Mesothelial cell of epicardium (in vitro differentiated cells): Measurements from ENCODE around the gene JARID2. TPM values are rescaled to one million over a fixed set of nuclear protein-coding genes. Genes with fewer than 3 reads are reported as not detected.
A peak's percentile ranks its signal among the peaks of the same experiment; 100 is the strongest.

Source experiments
- DNase-seq, 2 experiments: peaks; one replicate each; pipeline ENCODE4 v3.0.0; 2021; ENCODE audit warnings: low spot score in 2 of 2; ENCODE audit not compliant: unreplicated experiment in 2 of 2
- H3K27ac Mint-ChIP-seq: 2 replicates; pipeline ENCODE4 v1.8.0; 2021; ENCODE audit warnings: mixed read lengths
- H3K27me3 Mint-ChIP-seq: 2 replicates; pipeline ENCODE4 v1.8.0; 2021; ENCODE audit warnings: low read depth, mixed read lengths
- H3K36me3 Mint-ChIP-seq: 2 replicates; pipeline ENCODE4 v1.8.0; 2021; ENCODE audit warnings: mixed read lengths
- H3K4me1 Mint-ChIP-seq: 2 replicates; pipeline ENCODE4 v1.8.0; 2021; ENCODE audit warnings: mixed read lengths
- H3K4me3 Mint-ChIP-seq: 2 replicates; pipeline ENCODE4 v1.8.0; 2021; ENCODE audit warnings: mild to moderate bottlenecking, moderate library complexity, mixed read lengths
- H3K9me3 Mint-ChIP-seq: 2 replicates; pipeline ENCODE4 v1.8.0; 2021; ENCODE audit warnings: mixed read lengths
- CTCF ChIP-seq: fragments of 200-600 bp; sonication (generic); IDR thresholded peaks from one replicate; pipeline ENCODE4 v1.5.0; 2021; ENCODE audit warnings: antibody characterized with exemption; ENCODE audit not compliant: unreplicated experiment
- total RNA-seq: library from RNA; stranded (reverse); gene quantifications from 3 replicates; pipeline ENCODE4 v1.2.1, GENCODE V29; 2021

Gene JARID2
- total RNA-seq, 1 donor from 2014 or later: 35.3 TPM

- Mint-ChIP-seq H3K4me3 (no peak overlapping the region), H3K27me3 (no peaks in the 10 kb centered on the region), H3K36me3 (no peaks in the 10 kb centered on the region), H3K9me3 (no peaks in the 10 kb centered on the region), H3K4me1 (peaks cover 37% of the 10 kb centered on the region), H3K27ac (no peak overlapping the region)
- DNase-seq: no peak
- no peak for TF ChIP-seq CTCF
Observed at GRCh38 chr6:15282334-15282733, 36.5 kb downstream of the JARID2 start.

DNA sequence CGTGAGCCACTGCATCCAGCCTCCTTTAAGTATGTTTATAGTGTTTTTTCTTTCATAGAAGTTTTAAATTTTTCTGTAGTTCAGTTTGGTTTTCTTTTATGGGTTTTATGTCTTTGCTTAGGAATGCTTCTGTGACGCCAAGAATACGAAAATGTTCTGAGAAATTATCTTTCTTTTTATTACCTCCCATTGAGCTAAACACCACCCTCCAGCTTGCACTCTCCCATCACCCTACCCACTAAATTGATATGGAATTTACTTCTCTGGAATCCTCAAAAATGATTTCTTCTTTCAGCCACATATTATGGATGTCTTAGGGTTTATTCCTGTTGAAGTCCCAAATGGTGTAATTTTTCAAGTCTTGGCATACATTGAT is 38.1 kb downstream of the JARID2 start:
- Mint-ChIP-seq H3K9me3 (peaks cover 4% of the 10 kb centered on the region), H3K4me3 (no peak overlapping the region), H3K27ac (peak overlapping the region; percentile 9), H3K36me3 (peaks cover 3% of the 10 kb centered on the region), H3K4me1 (peaks cover 36% of the 10 kb centered on the region), H3K27me3 (no peaks in the 10 kb centered on the region)
- no peak for TF ChIP-seq CTCF
- no peak for DNase-seq

DNA sequence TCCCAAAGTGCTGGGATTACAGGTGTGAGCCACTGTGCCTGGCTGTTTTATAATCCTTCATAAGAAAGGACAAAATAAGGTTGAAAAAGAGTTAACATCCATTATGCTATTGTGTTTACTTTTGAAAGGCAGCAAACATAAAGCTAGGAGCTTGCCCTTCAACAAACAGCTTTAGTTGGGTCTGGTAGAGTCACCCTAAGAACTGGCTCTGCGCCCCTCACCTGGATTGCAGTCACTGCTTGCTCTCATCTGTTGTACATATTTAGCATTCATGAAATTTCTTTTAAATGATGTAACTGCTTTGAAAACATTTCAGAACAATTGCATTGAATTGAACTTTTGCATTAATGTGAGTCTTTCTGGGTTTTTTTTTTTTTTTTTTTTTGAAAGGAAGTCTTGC is 38.9 kb downstream of the JARID2 start:
- TF ChIP-seq CTCF: no peak
- Mint-ChIP-seq H3K36me3 (peaks cover 3% of the 10 kb centered on the region), H3K4me3 (no peak overlapping the region), H3K4me1 (peaks cover 31% of the 10 kb centered on the region), H3K27ac (peak overlapping the region; percentile 53), H3K9me3 (peaks cover 6% of the 10 kb centered on the region), H3K27me3 (no peaks in the 10 kb centered on the region)
- DNase-seq: no peak

DNA sequence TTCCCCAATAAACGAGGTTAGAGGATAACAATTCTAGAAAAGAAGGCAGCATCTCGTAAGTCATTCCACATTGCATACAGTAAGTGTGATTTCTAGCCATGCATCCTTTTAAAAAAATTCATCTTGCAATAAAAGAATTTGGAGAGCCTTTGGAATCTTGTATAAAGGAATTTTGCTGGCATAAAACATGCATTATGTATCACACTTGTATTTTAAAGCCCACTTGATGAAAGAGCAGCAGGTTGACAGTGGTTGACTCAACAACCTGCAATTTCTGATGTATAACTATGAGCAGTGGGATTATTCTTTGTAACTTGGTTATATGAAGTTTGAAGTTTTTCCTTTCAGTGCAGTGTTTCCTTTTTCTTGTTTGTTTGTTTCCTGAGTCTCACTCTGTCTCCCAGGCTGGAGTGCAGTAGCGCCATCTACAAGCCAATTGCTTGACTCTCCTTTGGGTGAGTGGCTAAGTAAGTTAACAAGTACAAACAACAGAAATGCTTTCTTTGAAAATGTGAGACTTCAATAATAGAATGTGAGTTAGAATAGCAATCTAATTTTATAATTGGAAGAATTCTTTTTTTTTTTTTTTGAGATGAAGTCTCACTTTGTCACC is 39.9 kb downstream of the JARID2 start:
- Mint-ChIP-seq H3K9me3 (peaks cover 12% of the 10 kb centered on the region), H3K27me3 (no peaks in the 10 kb centered on the region), H3K27ac (no peak overlapping the region), H3K4me1 (peaks cover 23% of the 10 kb centered on the region), H3K36me3 (peaks cover 7% of the 10 kb centered on the region), H3K4me3 (no peak overlapping the region)
- no peak for TF ChIP-seq CTCF
- no peak for DNase-seq

DNA sequence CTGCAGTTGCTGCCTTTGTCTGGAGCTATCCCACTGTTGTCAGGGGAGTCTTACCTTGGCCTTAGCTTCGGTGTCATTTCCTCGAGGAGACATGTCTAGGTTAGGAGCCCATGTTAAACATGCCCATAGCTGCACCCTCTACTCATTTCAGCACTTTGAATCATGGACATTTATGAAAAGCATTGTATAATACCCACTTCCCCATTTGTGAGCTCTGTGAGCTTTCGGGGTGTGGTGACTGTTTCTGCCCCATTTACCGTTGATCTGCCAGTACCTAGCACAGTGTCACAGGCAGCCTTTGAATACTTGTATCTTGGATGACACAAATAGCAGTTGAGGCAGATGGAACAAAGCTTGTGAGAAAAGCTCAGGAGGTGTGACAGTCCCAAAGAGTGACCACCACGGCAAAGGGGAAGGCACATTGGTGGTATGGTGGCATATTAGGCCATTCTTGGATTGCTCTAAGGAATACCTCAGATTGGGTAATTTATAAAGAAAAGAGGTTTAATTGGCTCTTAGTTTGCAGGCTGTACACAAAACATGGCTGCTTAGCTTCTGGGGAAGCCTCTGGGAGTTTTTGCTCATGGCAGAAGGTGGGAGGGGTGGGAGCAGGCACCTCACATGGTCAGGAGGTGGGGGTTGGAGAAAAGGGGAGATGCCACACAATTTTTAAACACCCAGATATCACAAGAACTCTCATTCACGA is 42.0 kb downstream of the JARID2 start:
- Mint-ChIP-seq H3K4me1 (peaks cover 20% of the 10 kb centered on the region), H3K9me3 (peaks cover 12% of the 10 kb centered on the region), H3K36me3 (peaks cover 9% of the 10 kb centered on the region), H3K27ac (no peak overlapping the region), H3K4me3 (no peak overlapping the region), H3K27me3 (no peaks in the 10 kb centered on the region)
- DNase-seq: no peak
- no peak for TF ChIP-seq CTCF
